Kasumi-1 (cell line): ENCODE results near the gene MBNL2.

ENCODE experiments used
- DNase-seq, 2 experiments: peaks; one replicate each; lab custom pipeline; 2025; lab: John Stamatoyannopoulos, UW

The MBNL2 gene

DNA sequence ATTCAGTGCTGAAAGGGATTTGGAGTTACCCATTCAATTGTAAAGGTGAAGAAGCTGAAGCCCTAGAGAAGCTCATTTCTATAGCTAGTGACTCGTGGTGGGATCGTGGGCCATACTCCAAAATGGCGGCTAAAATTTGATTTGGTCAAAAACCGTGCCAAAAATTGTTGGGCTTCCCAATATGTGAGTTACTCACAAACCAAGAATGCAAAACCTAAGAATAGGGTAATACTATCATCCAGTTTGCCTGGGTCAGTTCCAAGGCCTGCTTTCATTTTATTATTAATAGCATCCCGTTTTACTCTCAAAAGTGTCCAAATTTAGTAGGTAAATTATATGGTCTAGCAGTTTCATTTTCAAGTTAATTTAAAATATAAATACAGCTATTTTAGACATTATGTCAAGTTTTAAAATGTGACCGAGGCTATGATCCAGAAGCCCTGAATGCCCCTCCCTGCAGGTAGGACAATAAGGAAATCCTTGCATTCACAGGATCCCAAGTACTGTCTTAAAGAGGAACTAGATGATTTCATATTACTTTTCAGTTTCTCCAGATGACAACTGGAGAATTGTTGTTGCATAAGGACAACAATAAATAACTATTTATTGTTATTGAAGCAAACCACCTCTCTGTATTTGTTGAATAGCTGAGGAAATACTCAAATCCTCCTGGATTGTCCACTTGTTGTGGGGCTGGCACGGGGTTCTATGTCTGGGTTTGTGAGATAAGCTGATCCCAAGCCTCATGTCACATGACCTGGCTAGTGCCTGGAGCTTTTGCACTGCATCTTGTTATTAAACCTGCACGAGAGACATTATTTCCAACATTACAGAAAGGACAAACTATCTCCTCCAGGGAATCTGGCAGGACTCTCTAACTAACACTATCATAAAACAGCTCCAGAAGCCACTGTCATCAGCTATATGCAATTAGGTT is 200.3 kb downstream of the MBNL2 start:
- no peak for DNase-seq

DNA sequence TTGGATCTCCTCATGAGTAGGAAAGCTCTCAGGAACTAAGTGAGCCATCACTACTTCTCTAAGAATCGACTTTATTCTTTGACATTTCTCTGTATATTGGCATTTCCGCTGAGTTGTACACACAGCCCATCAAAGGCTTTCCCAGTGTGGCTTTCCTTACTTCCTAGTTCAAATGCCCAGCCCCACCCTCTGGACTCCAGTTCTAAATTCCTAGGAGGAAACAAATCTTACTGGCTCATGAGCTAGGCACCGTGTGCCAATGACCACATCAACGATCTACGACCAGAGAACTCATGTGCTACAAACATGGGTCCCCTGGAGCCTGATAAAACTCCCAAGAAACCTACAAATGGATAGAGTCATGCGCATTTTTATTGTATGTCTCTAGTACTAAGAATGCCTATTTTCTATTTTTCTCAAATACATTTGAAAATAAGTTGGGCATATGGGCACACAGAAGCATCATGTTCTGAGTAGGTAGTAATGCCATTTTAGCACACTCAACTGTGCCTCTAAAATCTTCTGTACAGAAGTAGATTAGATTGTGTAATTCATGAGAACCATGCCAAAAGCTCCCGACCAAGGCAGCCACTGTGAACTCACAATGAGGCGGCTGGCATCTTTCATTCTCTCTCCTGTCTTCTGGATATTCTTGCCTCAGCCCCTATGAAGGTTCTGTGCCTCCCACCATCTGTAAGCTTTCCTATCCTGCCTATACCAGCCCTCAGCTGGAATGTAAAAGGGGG is 201.3 kb downstream of the MBNL2 start:
- DNase-seq = no peak

GRCh38 chr13:97425590-97425989 is 203.5 kb downstream of the MBNL2 start:
- DNase-seq = no peak

DNA sequence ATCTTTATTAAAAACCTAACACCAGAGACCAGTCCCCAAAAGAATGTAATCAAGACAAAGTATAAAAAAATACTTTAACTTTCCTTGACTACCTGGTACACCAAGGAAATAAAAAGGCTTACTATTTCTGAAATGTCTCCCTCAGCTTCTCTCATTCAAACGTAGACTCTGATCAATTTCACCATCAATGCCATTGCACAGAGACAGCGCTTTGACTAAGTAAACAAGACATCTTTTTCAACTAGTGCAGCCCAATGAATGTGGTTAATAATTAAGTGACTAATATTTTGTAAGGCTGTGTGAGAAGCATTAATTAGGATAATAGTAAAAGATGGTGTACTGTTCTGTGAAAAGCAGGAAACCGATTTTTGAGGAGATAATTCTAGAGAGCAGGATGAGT is 204.6 kb downstream of the MBNL2 start:
- no peak for DNase-seq

DNA sequence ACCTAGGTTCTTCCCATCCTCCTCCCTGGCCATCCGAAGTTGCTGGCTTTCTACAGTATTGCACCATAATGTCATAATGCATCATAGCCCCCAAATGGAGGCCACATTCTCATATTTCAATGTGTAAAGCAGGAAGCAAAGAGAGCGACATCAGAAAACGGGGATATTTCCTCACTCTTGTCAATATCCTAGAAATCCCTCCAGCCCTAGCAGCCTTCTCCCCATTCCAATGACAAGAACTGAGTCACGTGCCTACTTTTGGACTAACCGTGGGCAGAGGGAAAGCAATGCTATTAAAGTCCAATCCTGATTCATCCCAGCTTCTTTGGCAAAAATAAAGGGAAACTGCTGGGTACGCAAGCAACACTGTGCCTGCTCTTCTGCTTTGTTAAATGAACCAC is 207.5 kb downstream of the MBNL2 start:
- DNase-seq = no peak

DNA sequence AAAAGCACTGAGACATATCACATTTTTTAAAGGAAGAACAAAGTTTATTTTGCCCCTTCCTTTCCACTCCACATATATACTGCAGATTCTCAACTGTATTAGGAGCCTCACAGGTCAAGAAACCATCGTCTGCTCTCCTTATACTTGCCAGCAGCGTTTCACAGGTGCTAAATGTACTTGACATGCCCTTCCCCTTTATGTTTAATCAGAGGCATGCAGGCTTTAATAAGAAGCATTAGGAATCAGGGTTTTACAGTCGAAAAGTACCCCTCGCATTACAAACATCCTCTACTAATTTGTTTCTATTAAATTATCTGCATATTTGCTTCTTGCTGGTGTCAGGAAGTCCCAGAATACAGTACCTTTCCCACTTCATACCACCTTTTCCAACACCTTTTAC is 208.2 kb downstream of the MBNL2 start:
- DNase-seq = no peak

GRCh38 chr13:97431171-97431764 is 209.1 kb downstream of the MBNL2 start:
- DNase-seq = no peak

DNA sequence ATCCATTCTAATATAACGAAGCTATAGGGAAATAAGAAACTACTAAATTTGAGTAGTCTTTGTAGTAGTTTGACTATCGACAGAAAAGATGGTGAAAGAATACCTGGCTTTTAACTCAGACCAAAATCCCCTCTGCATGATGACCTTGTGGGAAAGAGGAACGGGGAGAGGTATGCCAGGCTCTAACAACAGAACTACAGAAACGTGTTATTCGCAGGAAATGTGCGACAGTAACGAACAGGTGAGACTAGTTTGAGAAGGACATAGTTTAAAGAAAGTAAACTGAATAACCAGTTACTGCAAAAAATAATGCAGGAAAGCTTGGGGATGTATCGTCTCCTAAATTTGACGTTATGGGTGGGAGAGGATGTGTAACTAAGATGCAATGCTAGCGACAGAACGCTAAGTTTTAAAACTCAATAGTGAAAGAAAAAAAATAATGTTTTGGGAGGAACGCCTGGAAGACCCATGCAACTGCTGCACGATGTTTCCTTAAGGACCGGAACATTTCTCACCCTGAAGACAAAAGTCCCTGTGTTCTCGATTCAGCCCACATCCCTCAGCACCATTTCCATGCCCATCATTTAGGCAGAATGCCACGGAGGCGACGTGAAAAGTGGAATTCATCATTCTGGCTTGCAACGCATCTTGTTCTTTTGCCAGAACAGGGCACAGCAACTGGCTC is 210.2 kb downstream of the MBNL2 start:
- DNase-seq = no peak

GRCh38 chr13:97432917-97433726 is 211.0 kb downstream of the MBNL2 start:
- peak; percentile 100 for DNase-seq

DNA sequence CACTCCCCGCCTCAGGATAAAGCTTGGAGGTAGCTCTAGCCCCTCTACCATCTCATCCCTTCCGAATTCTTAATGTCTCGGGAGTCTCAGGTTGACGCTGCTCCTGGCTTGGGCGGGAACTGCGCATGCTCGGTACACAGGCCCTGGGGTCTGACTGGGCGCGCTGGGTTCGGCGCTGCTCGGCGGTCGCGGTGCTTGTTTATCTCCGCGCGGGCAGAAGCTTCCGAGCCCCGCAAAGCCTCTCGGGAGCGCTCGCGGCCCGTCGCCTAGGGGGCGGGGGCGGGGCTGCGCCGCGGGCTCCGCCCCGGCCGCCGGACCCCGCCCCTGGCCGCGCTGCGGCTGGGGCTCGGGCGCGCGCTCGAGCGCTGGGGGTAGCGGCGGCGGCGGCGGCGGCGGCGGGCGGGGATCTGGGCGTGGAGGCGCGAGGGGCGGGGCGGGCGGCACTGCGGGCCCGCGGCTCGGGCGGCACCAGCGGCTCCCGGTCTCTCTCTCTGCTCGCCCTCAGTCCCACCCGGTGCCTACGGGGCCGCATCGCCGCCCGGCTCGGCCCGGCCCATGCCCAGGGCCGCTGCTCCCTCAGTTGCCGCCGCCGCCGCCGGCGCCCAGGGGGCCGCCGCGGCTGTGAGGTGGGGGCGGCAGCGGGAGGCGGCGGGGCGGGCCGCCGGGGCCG is 211.7 kb downstream of the MBNL2 start, which contains the start of gene RAP2A:
RAP2A (plus strand) TSS at position 443 of the 670 bp plus-strand sequence. CDS start 302 bp downstream, outside the sequence.
- DNase-seq = peak; percentile 67 to 78

DNA sequence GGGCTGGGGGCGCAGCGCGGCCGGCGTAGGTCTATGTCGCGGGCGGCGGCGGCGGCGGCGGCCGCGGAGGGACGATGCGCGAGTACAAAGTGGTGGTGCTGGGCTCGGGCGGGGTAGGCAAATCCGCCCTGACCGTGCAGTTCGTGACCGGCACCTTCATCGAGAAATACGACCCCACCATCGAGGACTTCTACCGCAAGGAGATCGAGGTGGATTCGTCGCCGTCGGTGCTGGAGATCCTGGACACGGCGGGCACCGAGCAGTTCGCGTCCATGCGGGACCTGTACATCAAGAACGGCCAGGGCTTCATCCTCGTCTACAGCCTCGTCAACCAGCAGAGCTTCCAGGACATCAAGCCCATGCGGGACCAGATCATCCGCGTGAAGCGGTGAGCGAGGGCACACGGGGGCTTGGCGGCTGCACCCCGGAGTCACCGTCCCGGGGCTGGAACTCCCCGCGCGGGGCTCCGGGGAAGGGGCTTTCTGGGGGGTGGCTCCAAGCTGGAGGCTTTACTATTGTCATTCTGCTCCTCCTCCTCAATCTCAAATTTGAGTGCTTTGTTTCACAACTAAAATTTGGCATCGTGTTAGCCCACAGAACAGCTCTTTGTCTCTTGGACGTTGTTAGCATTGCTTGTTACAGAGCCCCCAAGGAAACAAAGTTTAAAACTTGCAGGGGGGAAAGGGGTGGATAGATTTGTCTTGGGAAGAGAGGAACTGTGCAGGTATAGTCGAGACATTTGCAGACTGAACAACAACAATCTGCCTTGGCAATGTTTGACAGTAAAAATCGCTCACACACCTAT is 212.5 kb downstream of the MBNL2 start:
- peak; percentile 29 to 45 for DNase-seq

GRCh38 chr13:97435323-97435722 is 213.2 kb downstream of the MBNL2 start:
- DNase-seq = peak in 1 of 2 experiments; percentile 10

DNA sequence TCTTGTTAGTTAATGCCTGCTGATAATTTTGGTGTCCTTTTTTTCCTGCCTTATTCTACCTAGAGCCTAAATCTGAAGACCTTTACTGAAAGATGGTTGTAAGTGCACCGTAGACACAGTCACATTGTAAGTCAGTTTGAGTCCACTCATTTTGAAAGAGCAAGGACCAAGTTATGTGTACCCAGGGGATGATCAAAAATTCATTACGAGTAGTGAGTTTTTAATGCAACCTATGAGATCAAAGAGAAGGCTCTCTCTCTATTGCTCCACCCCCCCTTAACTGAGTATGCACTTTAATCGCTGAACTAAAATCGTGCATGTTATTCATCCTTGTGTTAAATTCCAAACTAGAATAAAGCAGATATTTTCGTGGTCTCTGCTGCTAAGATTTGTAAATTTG is 213.7 kb downstream of the MBNL2 start:
- no peak for DNase-seq

DNA sequence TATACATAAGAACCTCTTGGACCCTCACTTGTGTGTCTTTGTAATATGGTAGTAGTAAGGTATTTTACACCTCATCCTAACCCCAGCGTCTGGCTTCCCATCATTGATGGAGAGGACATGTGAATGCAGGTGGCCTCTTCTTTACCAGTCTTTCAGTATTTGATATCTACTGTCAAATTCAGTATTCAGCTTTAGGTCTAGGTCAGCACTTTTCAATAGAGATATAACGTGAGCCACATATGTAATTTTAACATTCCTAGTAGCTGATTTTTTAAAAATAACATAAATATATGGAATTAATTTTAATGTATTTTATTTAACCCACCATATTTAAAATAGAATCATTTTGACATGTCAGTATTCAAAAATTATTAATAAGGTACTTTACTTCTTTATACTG is 214.7 kb downstream of the MBNL2 start:
- DNase-seq = no peak

DNA sequence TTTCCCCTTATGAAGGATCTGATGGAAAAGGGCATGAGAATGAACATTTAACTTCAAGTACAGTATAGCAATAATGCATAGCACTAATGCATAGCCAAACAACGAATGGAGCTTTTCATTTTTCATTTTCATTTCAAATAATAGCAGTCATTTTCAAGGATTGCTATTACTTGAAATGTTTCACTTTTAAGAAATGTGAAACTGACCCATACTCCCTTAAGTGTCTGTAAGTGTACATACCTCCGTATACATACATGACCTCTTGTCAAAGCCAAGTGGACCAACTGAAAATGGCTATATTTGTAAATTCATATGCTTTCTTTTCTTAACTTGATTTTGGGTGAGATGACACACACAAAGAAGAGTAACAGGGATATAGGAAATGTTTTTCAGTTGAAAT is 215.6 kb downstream of the MBNL2 start:
- no peak for DNase-seq

DNA sequence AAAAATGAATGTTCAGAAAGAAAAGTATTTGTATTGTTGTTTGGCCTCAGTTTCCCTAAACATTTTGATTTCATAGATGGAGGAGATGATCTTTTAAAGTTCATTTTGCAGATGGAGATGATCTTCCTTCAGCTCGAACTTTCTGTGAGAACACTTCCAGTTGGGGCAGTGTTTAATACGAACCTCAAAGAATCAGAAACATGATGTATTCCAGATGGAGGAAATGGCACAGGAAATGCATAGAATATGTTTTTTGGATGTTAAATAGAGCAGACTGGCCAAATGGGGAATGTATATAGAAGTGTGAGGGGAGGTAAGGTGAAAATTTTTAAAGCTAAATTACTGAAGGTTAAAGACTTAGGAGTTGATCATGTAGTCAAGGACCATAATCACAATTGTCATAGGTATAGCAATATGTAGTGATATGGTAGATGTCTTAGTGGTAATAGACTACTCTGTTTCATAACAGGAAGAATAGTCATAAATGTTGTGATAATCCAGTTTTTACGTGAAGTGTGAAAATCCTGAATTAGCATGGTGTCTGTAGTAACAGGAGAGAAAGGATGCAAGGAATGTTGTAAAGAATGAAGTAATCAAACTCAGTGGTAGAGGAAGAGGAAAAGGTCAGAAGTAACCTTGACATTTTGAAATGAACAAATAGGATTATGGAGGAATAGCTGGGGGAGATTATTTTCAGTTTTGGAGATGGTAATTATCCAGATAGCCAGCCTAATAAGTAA is 216.9 kb downstream of the MBNL2 start:
- no peak for DNase-seq

- no peak for DNase-seq
Measured at GRCh38 chr13:97440598-97441170, 218.6 kb downstream of the MBNL2 start.

DNA sequence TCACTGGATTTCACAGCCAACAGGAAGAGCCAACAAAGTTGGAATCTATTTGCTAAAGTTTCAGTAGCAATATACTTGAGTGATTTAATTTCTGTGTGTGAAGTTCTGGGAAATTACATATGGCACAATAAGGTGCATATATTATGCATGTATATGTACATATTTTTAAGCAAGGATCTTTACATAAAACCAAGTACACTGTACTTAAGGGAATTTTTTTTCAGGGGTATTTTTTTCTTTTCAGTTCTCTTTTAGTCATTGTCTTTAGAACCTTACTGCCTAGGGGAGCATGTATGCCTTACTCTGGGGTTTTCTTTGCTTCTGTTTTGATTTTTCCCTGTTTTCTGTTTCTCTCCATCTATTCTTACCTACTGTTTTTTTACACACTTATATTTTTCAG is 219.2 kb downstream of the MBNL2 start:
- DNase-seq = no peak
